ENCODE measurements around the gene OR4Q3.
A peak's percentile ranks its signal among the peaks of the same experiment; 100 is the strongest.
"Not testable (repeated sequence)": the region's sequence is repeated elsewhere in the genome, so short reads cannot be mapped to it uniquely, and the experiment has no call there.

OR4Q3 gene

GRCh38 chr14:19743256-19743655, at the start of gene OR4Q3:
TSS of gene OR4Q3 (plus strand) at chr14:19743571.
- ATAC-seq, result no peak

GRCh38 chr14:19729359-19729758, 14.0 kb upstream of the OR4Q3 start:
- peaks cover 7 to 16% of the 10 kb centered on the region in 2 donors for H3K9me3 Mint-ChIP-seq
- no peak for DNase-seq
- no peak overlapping the region for H3K4me3 Mint-ChIP-seq
- no peak for ATAC-seq
- H3K27me3 Mint-ChIP-seq, result no peaks in the 10 kb centered on the region
- H3K27ac Mint-ChIP-seq, result no peak overlapping the region
- no peaks in the 10 kb centered on the region for H3K4me1 Mint-ChIP-seq

More at GRCh38 chr14:19743256-19743655, at the start of gene OR4Q3:
- peaks cover 0 to 7% of the 10 kb centered on the region in 2 donors for H3K9me3 Mint-ChIP-seq
- H3K4me3 Mint-ChIP-seq, result no peak within 1 kb of the TSS
- H3K27ac Mint-ChIP-seq, result no peak within 1 kb of the TSS
- no peaks in the 10 kb centered on the region for H3K27me3 Mint-ChIP-seq
- no peak for DNase-seq
- H3K4me1 Mint-ChIP-seq, result no peaks in the 10 kb centered on the region

GRCh38 chr14:19729763-19730162, 13.6 kb upstream of the OR4Q3 start:
- ATAC-seq (no peak), DNase-seq (no peak)
- Mint-ChIP-seq H3K9me3 (peaks cover 7 to 16% of the 10 kb centered on the region in 2 donors), H3K27ac (no peak overlapping the region), H3K4me1 (no peaks in the 10 kb centered on the region), H3K27me3 (no peaks in the 10 kb centered on the region), H3K4me3 (no peak overlapping the region)

GRCh38 chr14:19733893-19734292, 9.5 kb upstream of the OR4Q3 start:
- not testable (repeated sequence) for H3K27ac Mint-ChIP-seq, H3K4me1 Mint-ChIP-seq, DNase-seq, H3K27me3 Mint-ChIP-seq, H3K4me3 Mint-ChIP-seq
- ATAC-seq, result peak; percentile 40
- H3K9me3 Mint-ChIP-seq, result peaks cover 0 to 11% of the 10 kb centered on the region in 2 donors

GRCh38 chr14:19752316-19752715, 8.9 kb downstream of the OR4Q3 start:
- not testable (repeated sequence) for H3K9me3 Mint-ChIP-seq, H3K27me3 Mint-ChIP-seq, H3K4me3 Mint-ChIP-seq, H3K4me1 Mint-ChIP-seq, DNase-seq, H3K27ac Mint-ChIP-seq, ATAC-seq

- H3K27ac Mint-ChIP-seq, result no peak overlapping the region
- no peaks in the 10 kb centered on the region for H3K9me3 Mint-ChIP-seq
Measured at GRCh38 chr14:19754172-19754571, 10.8 kb downstream of the OR4Q3 start.

GRCh38 chr14:19771491-19771890, 28.1 kb downstream of the OR4Q3 start:
- H3K4me1 Mint-ChIP-seq, DNase-seq, H3K4me3 Mint-ChIP-seq, H3K27me3 Mint-ChIP-seq, ATAC-seq, H3K27ac Mint-ChIP-seq: not testable (repeated sequence)
- H3K9me3 Mint-ChIP-seq, result peaks cover 7 to 19% of the 10 kb centered on the region in 2 donors

More at GRCh38 chr14:19754172-19754571, 10.8 kb downstream of the OR4Q3 start:
- no peak for ATAC-seq
- no peak overlapping the region for H3K4me3 Mint-ChIP-seq
- no peak for DNase-seq
- no peaks in the 10 kb centered on the region for H3K27me3 Mint-ChIP-seq
- H3K4me1 Mint-ChIP-seq, result no peaks in the 10 kb centered on the region

GRCh38 chr14:19771895-19772430, 28.6 kb downstream of the OR4Q3 start:
- Mint-ChIP-seq H3K4me1 (no peaks in the 10 kb centered on the region), H3K27me3 (no peaks in the 10 kb centered on the region), H3K4me3 (no peak overlapping the region), H3K9me3 (peaks cover 7 to 19% of the 10 kb centered on the region in 2 donors), H3K27ac (no peak overlapping the region)
- ATAC-seq (no peak), DNase-seq (no peak)

GRCh38 chr14:19772454-19772853, 29.1 kb downstream of the OR4Q3 start:
- DNase-seq, H3K4me1 Mint-ChIP-seq, H3K27me3 Mint-ChIP-seq, H3K27ac Mint-ChIP-seq, H3K4me3 Mint-ChIP-seq, ATAC-seq: not testable (repeated sequence)
- H3K9me3 Mint-ChIP-seq, result peaks cover 7 to 19% of the 10 kb centered on the region in 2 donors

- not testable (repeated sequence) for DNase-seq, ATAC-seq, H3K4me3 Mint-ChIP-seq, H3K27me3 Mint-ChIP-seq, H3K27ac Mint-ChIP-seq, H3K4me1 Mint-ChIP-seq
- H3K9me3 Mint-ChIP-seq, result peaks cover 7 to 19% of the 10 kb centered on the region in 2 donors
Measured at GRCh38 chr14:19773204-19773603, 29.8 kb downstream of the OR4Q3 start, which contains the start of gene OR4M1. TSS of gene OR4M1 (plus strand) at chr14:19773504. CDS start at chr14:19780323, 6,819 bp downstream.

- Mint-ChIP-seq H3K4me3 (no peak overlapping the region), H3K4me1 (no peaks in the 10 kb centered on the region), H3K27ac (no peak overlapping the region), H3K9me3 (peaks cover 7 to 22% of the 10 kb centered on the region in 2 donors), H3K27me3 (no peaks in the 10 kb centered on the region)
- no peak for DNase-seq
- ATAC-seq, result no peak
Measured at GRCh38 chr14:19775587-19775986, 32.2 kb downstream of the OR4Q3 start.

- not testable (repeated sequence) for H3K9me3 Mint-ChIP-seq, H3K4me3 Mint-ChIP-seq, H3K27me3 Mint-ChIP-seq, H3K27ac Mint-ChIP-seq, H3K4me1 Mint-ChIP-seq, ATAC-seq, DNase-seq
Measured at GRCh38 chr14:19785848-19786247, 42.5 kb downstream of the OR4Q3 start.

GRCh38 chr14:19787318-19787717, 43.9 kb downstream of the OR4Q3 start:
- H3K9me3 Mint-ChIP-seq, ATAC-seq, DNase-seq, H3K27me3 Mint-ChIP-seq, H3K4me1 Mint-ChIP-seq, H3K27ac Mint-ChIP-seq, H3K4me3 Mint-ChIP-seq: not testable (repeated sequence)

- H3K4me3 Mint-ChIP-seq, H3K27ac Mint-ChIP-seq, H3K27me3 Mint-ChIP-seq, H3K4me1 Mint-ChIP-seq, H3K9me3 Mint-ChIP-seq, DNase-seq, ATAC-seq: not testable (repeated sequence)
Measured at GRCh38 chr14:19788150-19788549, 44.8 kb downstream of the OR4Q3 start.

GRCh38 chr14:19796520-19797108, 53.2 kb downstream of the OR4Q3 start:
- DNase-seq, H3K4me1 Mint-ChIP-seq, H3K4me3 Mint-ChIP-seq, H3K9me3 Mint-ChIP-seq, ATAC-seq, H3K27me3 Mint-ChIP-seq, H3K27ac Mint-ChIP-seq: not testable (repeated sequence)
